Frontal cortex (tissue), 4 donors: ENCODE results near the gene C5orf34. TPM values are rescaled to one million over a fixed set of nuclear protein-coding genes. Genes with fewer than 3 reads are reported as not detected.
"Not testable (repeated sequence)": the region's sequence is repeated elsewhere in the genome, so short reads cannot be mapped to it uniquely, and the experiment has no call there.

Experiments
- DNase-seq, 2 donors: peaks; one replicate each; pipeline ENCODE4 v3.0.0; 2012; ENCODE audit warnings: low spot score in 2 of 2
- FAIRE-seq: peaks from 2 replicates; lab custom pipeline; 2012; peaks lifted over from hg19 to GRCh38; lab: Jason Lieb, UNC
- total RNA-seq: library from RNA; depleted of rRNA; stranded (reverse); fragments of >200 nt; gene quantifications from one replicate; pipeline ENCODE4 v1.2.3, GENCODE V29; 2014
- donor health status: control.
- donor health status: control.
- donor health status: control.

Gene C5orf34
- total RNA-seq, 1 donor from 2014 or later, result 6.1 TPM

DNA sequence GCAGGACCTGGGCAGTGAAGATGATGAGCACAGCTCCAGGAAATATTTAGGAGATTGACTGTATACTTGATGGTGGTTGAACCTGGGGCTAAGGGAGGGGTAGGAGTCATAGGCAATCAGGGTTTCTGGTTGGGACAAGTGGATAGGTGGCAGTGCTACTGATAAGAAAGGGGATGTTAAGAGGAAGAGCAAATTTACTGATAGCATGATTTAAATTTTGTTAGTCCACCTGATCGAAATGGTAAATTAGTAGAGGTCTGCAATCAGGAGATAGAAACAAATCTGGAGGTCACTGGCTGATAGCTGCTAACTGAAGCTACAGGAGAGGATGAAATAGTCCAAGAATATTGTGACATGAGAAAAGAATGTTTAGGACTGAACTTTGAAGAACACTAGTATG is 5.7 kb upstream of the C5orf34 start:
- FAIRE-seq, result no peak
- no peak for DNase-seq

DNA sequence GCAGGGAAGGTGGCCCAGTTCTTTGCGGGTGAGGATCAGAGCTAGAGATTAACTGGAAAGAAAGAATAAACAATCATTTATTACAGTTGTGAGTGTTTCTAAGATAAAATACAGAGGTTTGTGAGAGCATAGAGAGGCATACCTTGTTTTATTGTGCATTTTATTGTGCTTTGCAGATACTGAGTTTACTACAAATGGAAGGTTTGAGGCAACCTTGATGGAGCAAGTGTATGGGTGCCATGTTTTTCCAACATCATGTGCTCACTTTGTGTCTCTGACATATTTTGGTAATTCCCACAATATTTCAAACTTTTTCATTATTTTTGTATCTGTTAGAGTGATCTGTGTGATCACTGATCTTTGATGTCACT is 715 bp upstream of the C5orf34 start:
- FAIRE-seq (no peak), DNase-seq (no peak)

DNA sequence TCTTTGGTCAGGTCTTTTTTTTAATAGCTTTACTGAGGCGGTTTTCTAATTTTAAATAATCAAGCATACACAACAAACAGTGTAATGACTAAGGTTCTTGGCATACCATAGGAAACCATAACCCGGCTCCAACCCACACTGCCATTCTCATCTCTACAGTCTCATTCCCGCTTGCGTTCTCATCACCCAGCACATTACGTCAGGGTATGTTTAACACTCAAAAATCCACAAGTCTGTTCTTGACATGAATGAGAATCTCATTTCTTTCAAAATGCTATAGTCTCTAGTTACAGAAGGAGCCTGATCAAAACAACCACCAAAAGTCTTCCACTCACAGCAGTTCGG is 505 bp downstream of the C5orf34 start:
- FAIRE-seq (no peak), DNase-seq (peak in 1 of 2 donors; percentile 25)

DNA sequence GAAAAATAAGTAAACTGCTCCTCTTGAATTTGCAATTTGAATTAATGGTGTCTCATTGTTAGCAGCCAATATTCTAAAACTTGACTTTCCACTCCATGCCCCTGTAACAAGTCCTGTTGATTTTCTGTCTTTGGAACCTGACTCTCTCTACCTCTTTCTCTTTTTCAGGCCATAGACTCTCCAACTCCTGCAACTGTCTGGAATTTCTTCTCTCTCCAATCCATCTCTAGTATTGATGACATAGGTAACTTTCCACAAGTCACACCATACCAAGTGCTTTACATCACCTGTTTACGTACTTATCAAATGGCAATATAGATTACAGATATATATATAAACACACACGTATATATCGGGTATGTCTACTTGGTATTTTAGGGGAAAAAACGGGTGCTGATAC is 923 bp downstream of the C5orf34 start:
- DNase-seq (no peak), FAIRE-seq (no peak)

- FAIRE-seq, DNase-seq: not testable (repeated sequence)
Observed at GRCh38 chr5:43511062-43511461, 3.9 kb downstream of the C5orf34 start.

GRCh38 chr5:43498581-43498980 is 16.4 kb downstream of the C5orf34 start:
- no peak for DNase-seq
- no peak for FAIRE-seq

DNA sequence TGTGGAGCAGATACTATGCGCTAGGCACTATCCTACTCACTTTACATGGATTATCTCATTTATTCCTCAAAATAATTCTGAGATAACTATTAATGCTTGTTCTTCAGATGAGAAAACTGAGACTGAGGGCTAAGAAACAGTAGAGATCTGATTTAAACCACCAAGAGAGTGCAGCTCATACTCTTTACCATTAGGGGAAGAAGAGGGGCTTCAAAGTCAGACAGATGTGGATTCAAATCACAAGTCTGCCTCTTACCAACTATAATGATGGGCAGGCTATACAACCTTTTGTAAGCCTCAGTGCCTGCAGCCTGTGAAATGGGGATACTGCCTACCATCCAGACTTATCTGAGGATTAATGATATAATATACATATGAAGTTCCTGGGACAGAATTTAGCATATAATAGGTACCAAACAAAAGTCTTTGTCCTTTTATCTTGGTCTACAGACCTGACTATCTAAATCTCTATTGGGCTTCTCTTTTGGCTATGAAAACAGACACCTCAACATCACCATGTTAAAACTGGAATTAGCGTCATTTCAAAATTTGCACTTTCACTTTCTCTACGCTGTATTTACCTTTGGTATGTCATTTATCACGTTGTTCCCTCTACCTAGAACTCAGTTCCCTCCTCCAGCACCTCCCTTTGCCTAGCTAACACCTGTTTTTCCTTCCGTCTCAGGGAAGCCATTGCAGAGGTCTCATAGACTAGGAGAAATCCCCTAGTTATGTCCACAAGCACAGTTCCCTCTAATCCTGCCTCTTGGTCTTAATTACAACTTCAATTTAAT is 17.4 kb downstream of the C5orf34 start:
- FAIRE-seq (no peak), DNase-seq (no peak)

DNA sequence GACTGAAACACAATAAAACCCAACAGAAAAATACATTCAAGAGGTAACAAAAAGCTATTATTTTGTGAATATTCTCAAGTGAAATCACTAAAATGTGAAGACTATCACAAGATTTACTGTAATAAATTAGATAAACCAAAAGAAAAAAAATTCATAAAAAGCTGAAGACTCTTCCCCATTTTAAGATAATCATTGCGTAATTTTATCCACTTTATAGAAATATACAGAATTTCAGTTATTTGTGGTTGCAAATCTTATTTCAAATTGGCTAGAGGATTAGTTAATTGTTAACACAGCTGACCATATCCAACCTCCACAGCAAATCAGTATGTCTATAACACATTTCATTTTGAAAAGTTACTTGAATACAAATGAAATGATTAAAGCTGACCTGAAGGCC is 23.6 kb downstream of the C5orf34 start:
- DNase-seq (no peak), FAIRE-seq (no peak)

DNA sequence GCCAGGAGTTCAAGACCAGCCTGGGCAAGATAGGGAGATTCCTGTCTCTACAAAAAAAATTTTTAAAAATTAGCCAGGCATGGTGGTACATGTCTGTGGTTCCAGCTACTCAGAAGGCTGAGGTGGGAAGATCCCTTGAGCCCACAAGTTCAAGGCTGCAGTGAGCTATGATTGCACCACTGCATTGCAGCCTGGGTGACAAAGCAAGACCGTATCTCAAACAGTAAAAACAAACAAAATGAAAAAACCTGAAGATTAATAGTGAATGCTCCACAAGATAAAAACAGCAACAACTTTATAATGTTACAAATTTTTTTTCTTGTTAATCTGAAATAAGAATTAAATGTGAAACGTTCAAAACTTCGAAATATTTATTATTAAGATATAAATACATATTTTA is 28.6 kb downstream of the C5orf34 start:
- no peak for FAIRE-seq
- DNase-seq, result no peak

DNA sequence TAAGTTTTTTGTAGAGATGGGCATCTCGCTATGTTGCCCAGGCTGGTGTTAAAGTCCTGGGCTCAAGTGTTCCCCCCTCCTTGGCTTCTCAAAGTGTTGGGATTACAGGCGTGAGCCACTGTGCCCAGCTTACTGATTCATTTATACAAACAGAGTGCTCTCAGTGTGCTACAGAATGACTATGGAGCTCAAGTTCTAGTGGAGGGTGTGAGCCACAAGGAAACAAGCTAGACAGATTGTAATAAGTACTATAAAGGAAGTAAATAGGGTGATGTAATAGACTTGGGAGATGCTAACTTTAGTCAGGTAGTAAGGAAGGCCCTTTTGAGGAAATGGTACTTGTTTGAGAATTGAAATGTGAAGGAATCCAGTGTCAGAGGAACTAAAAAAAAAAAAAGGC is 29.5 kb downstream of the C5orf34 start:
- no peak for DNase-seq
- FAIRE-seq, result no peak

DNA sequence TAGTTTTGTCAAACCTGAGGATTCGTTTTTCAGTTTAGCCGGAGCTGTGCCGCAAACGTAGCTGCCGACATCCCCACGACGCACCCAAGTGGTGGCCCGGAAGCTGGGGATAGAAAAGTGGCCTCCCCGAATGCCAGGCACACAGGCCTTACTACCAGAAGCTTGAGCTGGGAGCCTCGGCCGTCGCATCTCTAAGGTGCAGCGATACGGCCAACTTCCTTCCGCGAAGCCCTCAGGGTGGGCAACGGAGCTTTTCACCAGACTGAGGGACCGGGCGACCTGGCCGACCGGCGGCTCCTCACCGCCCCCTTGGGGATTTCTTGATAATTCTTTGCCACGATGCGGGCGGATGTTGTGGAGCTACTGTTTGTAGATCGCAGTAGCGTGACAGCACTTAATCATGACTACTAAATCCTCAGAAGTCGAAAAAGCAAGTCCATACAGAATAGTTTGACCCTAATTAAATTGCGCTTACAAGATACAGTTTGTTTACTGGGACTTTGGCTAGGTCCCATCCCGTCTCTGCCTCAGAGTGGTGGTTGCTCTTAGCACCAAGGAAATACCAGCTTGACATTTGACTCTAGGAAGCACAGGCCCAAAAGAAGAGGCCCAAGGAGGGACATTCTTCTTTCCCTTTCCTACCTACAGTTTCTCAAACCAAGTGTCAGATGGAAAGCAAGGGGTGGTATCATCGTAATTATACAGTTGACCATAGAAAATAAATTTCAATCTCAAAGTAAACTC is 30.7 kb downstream of the C5orf34 start:
- peak; percentile 64 to 71 for DNase-seq
- no peak for FAIRE-seq

DNA sequence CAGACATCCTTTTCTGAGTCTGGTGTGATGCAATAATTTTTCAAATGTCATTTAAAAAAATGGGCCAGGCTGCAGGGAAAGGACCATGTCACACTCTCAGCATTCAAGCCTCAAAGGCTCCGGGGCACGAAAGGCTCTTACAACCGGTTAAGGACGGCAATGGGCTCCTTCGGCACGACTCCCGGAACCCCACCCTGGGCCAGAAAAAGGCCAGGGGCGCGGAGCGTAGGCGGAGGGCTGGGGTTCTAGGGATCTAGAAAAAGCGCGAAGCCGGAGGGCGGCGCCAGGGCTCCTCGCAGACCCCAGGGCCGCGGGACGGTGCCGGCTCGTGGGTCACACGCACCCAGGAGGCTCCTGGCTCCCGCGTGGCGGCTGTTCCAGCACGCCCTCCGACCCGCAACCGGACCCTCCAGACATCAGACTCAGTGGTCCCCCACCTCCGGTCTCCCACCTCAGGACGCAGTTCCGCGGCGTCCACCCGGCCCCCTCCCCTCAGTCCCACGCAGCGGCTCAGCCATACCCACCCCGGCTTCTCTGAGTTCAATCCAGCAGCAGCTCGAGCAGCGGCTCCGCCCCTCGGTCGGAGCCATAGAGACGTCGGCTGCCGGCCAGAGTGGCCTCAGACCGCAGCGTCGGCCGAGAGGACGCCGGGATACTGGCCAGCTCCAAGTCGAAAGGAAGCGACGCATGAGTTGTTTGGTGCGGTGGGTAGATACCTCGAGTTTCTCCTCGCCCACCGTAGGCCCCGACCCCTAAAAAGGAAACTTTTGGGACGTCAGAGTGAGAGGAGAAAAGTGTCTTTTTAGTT is 31.4 kb downstream of the C5orf34 start, which contains the start of gene TMEM267:
Gene TMEM267, minus strand, starts transcription at position 568 of the 808 bp plus-strand sequence. CDS start 29,896 bp downstream, outside the sequence.
- FAIRE-seq (no peak), DNase-seq (peak; percentile 85 to 86)

GRCh38 chr5:43482490-43483297 is 32.3 kb downstream of the C5orf34 start:
- DNase-seq (no peak), FAIRE-seq (no peak)

- DNase-seq, result no peak
- FAIRE-seq, result no peak
Observed at GRCh38 chr5:43469671-43470391, 45.1 kb downstream of the C5orf34 start.

DNA sequence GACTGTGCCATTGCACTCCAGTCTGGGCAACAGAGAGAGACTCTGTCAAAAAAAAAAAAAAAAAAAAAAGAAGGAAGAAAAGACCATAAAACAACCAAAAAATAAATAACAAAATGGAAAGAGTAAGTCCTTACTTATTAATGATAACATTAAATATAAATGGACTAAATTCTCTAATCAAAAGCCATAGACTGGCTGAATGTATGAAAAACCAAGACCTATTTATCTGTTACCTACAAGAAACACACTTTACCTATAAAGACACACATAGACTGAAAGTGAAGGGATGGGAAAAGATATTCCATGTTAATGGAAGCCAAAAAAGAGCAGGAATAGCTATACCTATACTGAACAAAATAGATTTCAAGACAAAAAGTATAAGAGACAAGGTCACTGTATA is 47.8 kb downstream of the C5orf34 start:
- FAIRE-seq (no peak), DNase-seq (no peak)

DNA sequence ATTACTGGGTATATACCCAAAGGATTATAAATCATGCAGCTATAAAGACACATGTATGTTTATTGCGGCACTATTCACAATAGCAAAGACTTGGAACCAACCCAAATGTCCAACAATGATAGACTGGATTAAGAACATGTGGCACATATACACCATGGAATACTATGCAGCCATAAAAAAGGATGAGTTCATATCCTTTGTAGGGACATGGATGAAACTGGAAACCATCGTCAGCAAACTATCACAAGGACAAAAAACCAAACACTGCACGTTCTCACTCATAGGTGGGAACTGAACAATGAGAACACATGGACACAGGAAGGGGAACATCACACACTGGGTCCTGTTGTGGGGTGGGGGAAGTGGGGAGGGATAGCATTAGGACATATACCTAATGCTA is 49.5 kb downstream of the C5orf34 start:
- DNase-seq, FAIRE-seq: not testable (repeated sequence)

DNA sequence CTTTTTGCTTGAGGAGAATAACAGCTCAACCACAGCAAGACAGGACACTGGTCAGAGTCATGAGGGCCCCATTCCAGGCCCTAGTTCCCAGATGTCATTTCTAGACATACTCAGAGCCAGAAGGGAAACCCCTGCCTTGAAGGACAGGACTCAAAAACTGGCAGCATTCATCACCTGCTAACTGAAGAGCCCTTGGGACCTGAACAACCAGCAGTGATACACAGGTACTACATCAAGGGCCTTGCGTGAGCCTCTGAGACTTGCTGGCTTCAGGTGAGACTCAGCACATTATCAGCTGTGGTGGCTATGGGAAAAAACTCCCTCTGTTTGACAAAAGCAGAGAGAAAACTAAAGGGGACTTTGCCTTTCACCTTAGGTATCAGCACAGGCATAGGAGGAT is 53.9 kb downstream of the C5orf34 start:
- no peak for DNase-seq
- FAIRE-seq, result no peak

GRCh38 chr5:43456556-43456955 is 58.4 kb downstream of the C5orf34 start:
- FAIRE-seq (no peak), DNase-seq (no peak)

GRCh38 chr5:43441575-43441974 is 73.4 kb downstream of the C5orf34 start:
- FAIRE-seq, DNase-seq: not testable (repeated sequence)
